Bone marrow (tissue), 2 donors: Measurements from ENCODE around the gene HECTD4.

Experiments
- DNase-seq, 2 donors: peaks; one replicate each; lab custom pipeline; 2025; lab: John Stamatoyannopoulos, UW

Gene HECTD4

DNA sequence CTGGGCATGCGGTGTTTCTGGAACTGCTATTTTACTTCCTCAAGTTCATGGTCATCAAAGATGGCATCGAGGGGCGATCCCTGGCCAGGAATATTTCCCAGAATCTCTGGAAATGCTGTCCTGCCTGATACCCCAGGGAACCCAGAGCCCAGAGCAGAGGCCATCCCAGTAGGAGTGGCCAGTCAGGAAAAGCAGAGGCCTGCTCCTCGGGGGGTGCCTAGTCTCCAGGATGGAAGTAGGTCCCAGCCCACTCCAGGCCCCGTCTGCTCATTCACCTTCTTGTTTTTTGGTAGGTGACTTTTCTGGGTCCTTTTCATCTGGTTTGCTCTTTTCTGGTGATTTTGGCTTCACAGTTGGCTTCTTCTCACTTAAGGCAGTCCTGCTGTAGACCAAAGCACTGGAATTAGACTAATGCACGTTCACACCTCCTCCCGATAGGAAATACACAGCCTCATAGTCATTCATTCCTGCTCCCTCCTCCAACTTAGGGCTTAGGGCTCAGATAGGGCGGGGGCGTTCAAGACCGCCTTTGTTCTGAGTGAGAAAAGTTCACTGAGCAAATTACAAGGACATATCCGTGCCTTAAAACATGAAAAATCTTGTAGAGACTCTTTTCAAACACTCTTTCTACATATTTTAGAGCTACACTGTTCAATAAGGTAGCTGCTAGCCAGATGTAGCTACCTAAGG, 205.8 kb downstream of the HECTD4 start:
- DNase-seq, result no peak

DNA sequence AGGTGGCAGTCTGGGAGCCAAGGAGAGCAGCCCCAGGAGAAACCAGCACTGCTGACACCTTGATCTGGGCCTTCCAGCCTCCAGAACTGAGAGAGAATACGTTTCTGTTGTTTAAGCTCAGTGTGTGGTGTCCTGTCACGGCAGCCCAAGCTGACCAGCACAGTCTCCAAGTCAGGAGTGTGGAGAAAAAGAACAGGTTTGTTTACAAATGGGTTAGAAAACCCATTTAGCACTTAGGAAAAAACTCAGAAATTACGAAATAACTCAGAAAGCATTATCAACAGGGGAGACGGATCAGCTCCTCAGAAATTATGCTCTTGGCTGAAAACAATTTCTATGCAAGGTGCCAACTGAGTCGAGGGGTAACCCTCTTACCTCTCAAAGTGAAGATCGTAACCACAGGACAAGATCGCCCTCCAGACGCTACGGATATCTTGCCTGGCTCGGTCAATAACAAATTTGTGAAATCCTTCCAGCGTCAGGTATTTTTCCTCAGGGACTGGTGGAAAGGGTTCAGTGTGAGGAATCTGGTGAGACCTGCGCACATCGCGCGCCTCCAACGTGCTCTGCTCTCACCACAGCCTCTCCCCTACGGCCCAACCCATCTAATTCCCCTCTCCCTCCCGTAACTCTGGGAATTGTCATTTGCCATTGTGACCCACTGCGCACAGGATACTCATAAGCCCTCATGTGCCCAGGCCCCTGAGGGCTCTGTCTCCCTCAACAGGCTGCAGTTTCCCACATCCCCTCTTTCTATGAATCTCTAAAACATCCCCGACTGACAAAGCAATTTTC, 206.7 kb downstream of the HECTD4 start:
- no peak for DNase-seq

- no peak for DNase-seq
Measured at GRCh38 chr12:112172556-112173324, 209.5 kb downstream of the HECTD4 start.

DNA sequence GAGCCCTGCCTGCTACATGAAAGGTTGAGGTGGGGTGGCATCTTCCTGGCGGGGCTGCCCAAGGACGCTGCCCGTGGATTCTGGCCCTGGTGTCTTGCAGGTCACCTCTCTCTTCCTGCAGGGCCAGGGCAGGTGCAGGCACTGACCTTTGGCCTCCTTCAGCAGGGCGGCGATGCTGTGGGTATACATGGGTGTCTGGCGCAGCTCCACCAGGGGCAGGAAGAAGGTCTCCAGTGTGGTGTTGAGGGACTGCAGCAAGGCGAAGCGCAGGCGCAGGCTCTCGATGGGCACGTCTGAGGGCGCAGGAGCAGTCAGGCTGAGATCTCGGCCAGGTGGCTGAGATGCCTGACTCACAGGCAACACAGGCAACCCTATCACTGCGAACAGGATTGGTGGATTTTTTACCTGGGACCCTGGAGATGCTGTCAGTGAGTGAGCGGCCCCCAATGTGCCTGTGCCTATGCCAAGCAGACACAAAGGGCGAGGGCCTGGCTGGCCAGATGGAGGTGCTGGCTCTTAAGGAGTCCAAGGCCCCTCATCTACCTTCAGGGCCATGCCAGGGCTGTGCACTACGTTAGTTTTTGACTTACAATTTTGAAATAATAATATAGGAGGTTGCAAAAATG, 211.1 kb downstream of the HECTD4 start:
- DNase-seq, result no peak

GRCh38 chr12:112170376-112170775, 211.9 kb downstream of the HECTD4 start:
- no peak for DNase-seq

DNA sequence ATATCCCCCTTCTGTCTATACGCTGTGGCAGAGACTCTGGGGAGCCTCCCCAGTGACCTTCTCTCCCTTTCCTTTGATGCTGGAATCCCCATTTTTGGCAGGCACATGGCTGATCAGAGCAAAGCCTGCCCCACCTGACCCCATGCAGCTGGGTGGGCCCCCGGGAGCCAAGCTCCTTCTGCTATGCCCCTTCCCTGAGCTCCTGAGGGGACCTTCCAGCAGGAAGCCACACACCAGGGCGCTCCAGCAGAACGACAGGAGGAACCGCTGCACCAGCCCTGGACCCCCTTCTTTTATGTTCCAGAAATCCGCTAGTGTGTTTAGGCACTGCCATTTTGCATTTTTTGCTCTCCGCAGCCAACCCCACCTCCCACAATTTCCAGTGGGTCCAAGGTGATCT, 212.3 kb downstream of the HECTD4 start:
- DNase-seq, result no peak

- DNase-seq, result no peak
Measured at GRCh38 chr12:112169161-112169872, 212.9 kb downstream of the HECTD4 start.

DNA sequence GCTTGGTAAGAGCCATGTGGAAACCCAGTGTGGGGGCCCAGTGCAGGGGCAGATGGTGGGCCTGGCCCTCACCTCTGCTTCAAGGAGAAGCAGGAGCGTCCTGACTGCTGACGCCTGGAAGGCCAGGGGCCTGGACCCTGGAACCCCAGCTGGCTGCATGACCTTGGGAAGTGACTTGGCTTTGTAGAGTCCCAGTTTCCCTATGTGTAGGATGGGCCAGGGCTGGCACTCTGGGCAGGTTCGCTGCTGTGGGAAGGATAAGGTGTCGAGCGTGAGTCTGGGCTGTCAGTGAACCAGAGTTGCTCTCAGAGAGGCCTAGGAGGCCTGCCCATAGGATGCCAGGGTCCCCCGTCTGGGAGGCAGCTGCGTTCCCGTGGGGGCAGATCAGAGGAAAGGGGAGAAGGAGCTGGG, 213.7 kb downstream of the HECTD4 start:
- DNase-seq, result no peak

GRCh38 chr12:112167718-112168525, 214.3 kb downstream of the HECTD4 start:
- DNase-seq, result no peak

GRCh38 chr12:112167031-112167461, 215.2 kb downstream of the HECTD4 start:
- no peak for DNase-seq

DNA sequence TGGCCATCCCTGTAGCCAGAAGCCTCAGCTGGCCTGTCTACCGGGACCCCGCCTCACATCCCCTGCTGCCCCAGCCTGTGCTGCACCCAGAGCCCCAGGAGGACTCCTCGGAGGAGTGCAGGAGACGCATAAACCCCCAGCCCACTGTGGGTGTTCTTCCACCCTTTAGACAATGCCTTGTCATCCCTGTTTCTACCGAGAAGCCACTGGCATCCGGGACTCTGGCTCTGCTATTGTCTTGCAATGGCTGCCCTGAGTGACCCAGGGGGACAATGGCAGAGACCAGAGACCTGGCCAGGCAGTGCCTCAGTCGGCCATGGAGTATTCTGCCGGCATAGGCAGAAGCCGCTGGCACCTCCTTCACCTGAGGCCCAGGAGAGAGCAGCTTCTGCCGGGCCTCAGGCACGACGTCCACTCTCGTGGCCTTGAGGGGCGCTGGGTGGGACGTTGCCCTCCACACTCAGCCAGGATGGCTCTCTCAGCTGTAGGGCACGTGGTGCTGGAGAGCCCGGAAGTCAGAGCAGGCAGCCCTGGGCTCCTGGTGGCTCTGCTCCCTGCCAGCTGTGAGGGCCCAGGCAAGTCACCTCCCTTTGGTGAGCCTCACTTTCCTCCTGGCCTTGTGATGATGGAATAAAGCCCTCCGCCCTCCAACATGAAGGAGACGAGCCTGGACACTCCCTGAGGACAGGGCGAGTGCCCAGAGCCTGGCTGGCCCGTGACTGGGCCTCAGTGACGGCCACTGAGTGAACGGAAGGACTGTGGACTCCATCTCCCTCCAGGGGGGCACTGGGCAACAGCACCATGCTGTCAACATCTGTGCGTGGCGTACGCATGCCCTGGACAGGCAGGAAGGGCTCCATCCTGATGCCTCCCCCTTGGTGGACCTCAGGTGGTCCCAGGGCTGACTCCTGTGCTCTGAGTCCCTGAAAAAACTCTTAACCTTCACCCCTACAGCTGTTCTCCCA, 215.9 kb downstream of the HECTD4 start:
- DNase-seq, result no peak

GRCh38 chr12:112165624-112166023, 216.6 kb downstream of the HECTD4 start:
- no peak for DNase-seq

DNA sequence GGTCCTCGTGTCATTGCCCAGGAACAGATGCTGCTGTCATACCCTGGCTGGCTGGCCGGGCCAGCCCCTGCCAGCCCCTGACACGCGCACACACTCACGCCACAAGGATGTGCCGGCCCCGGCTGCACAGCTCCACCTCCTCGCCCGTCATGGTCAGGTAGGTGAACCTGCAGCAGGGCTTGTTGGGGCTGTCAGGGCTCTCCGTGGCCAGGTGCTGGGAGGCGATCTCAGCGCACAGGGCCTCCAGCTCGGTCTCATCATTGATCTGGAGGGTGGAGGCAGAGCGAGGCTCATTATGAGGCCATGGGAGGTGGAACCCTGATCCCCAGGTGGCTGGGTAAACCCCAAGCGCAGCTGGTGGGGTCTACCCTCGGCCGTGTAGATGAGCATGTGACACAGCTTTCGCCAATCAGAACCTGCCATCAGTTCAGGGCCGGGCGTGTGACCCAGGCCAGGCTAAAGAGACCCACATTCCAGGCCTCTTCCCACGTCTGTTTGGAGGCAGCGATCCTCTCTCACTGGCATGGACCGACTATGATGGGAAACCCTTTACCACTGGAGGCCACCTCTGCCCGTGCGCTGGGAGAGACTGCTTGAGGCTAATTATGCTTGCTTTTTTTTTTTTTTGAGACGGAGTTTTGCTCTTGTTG, 218.1 kb downstream of the HECTD4 start:
- no peak for DNase-seq

GRCh38 chr12:112163471-112163991, 218.7 kb downstream of the HECTD4 start:
- DNase-seq, result no peak

GRCh38 chr12:112163056-112163455, 219.2 kb downstream of the HECTD4 start:
- DNase-seq, result no peak

DNA sequence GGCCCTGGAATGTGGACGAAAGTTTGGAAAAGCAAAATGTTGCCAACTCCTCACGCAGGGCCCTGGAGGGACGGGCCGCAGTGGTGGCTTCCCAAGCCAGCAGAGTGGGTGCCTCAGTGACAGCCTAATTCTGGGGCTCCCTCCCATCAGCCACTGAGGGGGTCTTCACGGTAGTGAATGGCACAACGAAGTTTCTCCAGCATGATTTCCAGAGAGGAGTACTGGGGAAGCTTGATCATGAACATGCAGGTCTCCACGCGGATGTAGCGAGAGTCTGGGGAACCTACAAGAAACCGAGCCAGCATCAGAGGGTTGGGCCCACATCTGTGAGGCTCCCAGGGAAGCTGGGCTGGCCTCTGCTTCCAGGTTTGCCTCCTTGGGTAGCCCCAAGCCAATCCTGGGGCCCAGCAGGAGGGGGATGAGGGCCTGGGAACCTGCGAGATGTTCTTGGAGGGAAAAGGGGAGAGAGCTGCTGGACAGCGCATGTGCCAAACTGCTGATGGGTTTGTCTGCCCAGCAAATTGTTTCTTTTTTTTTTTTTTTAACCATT, 219.9 kb downstream of the HECTD4 start:
- no peak for DNase-seq

GRCh38 chr12:112161711-112162110, 220.5 kb downstream of the HECTD4 start:
- DNase-seq, result no peak

DNA sequence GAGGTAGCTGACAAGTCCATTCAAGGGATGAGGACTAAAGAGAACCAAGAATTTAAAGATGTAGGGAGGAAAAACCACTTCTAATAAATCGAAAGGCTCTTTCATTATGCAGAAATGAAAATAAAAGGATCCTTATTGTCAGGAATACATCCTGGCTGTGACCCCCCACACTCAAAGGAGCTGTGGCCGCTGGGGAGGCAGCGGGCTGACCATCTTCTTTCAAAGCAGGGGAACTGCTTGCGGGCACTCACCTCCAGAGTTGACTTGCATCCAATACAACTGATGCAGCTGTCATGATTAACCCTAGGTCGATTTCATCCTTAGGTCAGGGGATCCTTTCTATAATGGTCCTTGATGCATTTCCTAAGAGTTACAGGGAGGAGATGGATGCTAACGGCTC, 221.6 kb downstream of the HECTD4 start:
- DNase-seq, result no peak
